Measurements from ENCODE around the gene FBRSL1.

FBRSL1 gene

GRCh38 chr12:132545164-132545953, 55.4 kb downstream of the FBRSL1 start:
- DNase-seq, result no peak

DNA sequence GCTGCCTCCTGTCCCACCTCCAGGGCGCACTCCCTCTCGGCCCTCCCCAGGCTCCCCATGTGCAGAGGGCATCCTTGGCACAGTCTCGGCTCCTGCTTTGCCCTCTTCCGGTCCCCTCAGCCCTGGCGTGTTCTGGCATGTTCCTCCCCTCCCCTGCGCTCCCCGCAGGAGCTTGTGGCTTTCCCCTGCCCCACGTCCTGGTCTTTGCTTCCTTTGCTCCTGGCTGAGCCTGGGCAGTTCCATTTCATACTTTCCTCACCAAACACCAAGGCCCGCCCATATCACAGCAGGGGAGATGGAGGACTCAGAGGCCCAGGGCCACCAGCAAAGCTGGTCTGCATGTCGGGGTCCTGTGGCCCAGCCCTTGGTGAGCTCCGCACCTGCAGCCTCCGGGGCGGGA, 56.0 kb downstream of the FBRSL1 start:
- DNase-seq, result no peak

DNA sequence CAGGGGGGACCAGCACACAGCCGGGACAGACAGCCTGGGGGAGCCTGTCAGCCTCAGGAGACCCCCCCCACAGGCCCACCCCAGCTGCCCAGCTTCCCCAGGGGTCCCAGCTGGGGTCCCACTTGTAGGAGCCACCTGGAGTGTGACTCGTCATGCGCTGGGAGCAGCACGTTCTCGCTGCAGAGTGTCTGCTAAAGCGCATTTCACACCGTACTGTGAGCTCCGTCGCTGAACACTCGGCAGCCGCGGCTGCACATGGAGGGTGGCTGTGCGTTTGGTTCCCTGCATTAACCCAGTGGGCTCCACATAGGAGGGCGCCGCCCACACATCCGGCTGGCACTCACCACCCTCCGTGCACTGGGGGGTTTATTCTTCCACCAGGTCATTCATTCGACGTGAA, 56.7 kb downstream of the FBRSL1 start:
- DNase-seq, result no peak

DNA sequence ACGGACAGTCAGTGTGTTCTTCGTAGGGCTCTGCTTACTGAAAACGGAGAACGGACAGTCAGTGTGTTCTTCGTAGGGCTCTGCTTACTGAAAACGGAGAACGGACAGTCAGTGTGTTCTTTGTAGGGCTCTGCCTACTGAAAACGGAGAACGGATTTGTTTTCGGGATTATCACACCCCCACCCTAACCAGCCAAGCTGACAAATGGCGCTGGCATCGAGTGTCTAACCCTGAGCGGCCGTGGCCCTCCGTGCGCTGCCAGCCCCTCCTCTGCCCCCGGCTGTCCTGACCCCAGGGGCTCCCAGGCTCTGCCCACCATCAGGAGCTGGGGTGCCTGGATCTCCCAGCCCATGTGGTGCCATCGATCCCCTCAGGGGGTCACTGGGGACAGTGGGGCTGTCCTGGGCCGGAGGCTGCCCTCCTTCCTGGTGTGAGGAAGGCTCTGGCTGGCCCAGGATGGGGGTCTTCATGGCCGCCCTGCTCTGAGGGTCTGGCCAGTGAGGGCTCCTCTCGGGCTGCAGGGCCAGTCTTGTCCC, 57.3 kb downstream of the FBRSL1 start:
- DNase-seq, result no peak

GRCh38 chr12:132548430-132549058, 58.6 kb downstream of the FBRSL1 start:
- no peak for DNase-seq

GRCh38 chr12:132549059-132549458, 59.1 kb downstream of the FBRSL1 start:
- no peak for DNase-seq

GRCh38 chr12:132550014-132550802, 60.3 kb downstream of the FBRSL1 start:
- DNase-seq, result no peak

- DNase-seq, result no peak
Measured at GRCh38 chr12:132550830-132551640, 61.1 kb downstream of the FBRSL1 start.

GRCh38 chr12:132551641-132552031, 61.7 kb downstream of the FBRSL1 start:
- no peak for DNase-seq

DNA sequence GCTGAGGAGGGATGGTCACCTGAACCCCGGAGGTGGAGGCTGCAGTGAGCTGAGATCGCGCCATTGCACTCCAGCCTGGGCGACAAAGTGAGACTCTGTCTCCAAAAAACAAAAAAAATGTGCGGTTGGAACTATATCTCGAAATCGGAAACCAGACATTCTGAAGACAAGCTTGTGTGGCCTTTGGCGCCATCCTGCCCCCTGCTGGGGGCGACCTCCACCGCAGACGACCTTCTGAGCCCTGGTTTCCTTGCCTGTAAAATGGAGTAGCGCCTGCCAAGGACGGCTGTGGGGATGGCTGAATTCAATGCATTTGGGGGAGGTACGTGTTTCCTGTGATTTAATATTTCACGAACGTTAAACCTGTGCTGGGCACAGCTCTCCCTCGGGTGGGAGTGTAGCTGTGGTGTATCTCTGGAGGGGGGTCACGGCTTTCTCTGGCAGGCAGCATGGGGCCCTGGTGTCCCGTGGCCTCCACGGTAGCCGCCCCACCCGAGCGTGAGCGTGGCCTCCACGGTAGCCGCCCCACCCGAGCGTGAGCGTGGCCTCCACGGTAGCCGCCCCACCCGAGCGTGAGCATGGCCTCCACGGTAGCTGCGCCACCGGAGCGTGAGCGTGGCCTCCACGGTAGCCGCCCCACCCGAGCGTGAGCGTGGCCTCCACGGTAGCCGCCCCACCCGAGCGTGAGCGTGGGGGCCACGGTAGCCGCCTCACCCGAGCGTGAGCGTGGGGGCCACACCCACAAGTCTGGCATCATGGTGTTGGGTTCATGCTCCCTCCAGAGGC, 65.1 kb downstream of the FBRSL1 start:
- no peak for DNase-seq

- DNase-seq, result no peak
Measured at GRCh38 chr12:132555686-132556085, 65.7 kb downstream of the FBRSL1 start.

GRCh38 chr12:132556216-132556615, 66.3 kb downstream of the FBRSL1 start:
- DNase-seq, result no peak

- no peak for DNase-seq
Measured at GRCh38 chr12:132556801-132557200, 66.8 kb downstream of the FBRSL1 start.

DNA sequence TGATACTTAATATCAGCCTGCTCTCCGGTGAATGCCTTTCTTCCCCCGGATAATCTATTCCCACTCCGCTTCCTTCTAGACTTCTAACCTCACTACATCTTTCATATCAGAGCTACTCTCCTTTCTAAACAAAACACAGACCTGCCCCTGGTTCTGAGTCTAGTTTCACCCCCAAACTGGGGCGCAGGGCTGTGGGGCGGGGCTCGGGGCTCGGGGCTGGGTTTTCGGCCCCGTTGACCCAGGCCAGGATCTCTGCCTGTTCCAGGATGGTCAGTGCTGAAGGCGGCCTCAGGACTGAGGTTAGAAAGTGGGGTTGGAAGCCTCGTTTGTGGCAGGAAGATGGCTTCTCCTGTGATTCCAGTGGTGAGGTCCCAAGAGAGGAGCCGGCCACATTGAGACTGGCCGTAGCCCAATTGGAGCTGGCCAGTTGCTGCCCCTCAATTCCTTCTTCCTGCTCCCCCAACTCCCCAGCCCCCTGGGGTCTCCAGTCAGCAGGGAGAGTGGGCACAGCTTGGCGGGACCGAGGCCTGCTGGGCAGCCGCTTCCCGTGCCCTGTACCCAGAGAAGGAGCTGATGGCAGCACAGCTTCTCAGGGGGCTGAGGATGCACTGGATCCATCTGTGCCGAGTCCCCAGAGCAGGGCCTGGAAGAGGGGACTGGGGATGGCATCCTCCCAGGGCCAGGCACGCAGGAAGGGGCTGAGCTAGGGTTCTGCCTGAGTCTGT, 67.5 kb downstream of the FBRSL1 start:
- no peak for DNase-seq

GRCh38 chr12:132558042-132558856, 68.3 kb downstream of the FBRSL1 start:
- peak; percentile 48 for DNase-seq

- DNase-seq, result peak; percentile 14
Measured at GRCh38 chr12:132558861-132559623, 69.1 kb downstream of the FBRSL1 start.

GRCh38 chr12:132559652-132560363, 69.9 kb downstream of the FBRSL1 start:
- peak; percentile 39 for DNase-seq

GRCh38 chr12:132560364-132560613, 70.3 kb downstream of the FBRSL1 start:
- DNase-seq, result no peak

Measured in DMS153 (cell line).